ENCODE data around the gene LEMD2.
A peak's percentile ranks its signal among the peaks of the same experiment; 100 is the strongest.

GRCh38 chr6:33779290-33779689, 9.6 kb downstream of the LEMD2 start:
- TF ChIP-seq, protein P1, sequence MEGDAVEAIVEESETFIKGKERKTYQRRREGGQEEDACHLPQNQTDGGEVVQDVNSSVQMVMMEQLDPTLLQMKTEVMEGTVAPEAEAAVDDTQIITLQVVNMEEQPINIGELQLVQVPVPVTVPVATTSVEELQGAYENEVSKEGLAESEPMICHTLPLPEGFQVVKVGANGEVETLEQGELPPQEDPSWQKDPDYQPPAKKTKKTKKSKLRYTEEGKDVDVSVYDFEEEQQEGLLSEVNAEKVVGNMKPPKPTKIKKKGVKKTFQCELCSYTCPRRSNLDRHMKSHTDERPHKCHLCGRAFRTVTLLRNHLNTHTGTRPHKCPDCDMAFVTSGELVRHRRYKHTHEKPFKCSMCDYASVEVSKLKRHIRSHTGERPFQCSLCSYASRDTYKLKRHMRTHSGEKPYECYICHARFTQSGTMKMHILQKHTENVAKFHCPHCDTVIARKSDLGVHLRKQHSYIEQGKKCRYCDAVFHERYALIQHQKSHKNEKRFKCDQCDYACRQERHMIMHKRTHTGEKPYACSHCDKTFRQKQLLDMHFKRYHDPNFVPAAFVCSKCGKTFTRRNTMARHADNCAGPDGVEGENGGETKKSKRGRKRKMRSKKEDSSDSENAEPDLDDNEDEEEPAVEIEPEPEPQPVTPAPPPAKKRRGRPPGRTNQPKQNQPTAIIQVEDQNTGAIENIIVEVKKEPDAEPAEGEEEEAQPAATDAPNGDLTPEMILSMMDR (conservative IDR thresholded peaks at IDR 0.05; ENCODE audit: low read length), result peak; percentile 48
- no peak for TF ChIP-seq EZH2phosphoT487 (IDR thresholded peaks at IDR 0.05; ENCODE audit: borderline replicate concordance)
